ENCODE measurements around the gene PCDHGA2. TPM values are rescaled to one million over a fixed set of nuclear protein-coding genes. Genes with fewer than 3 reads are reported as not detected.

Gene PCDHGA2
- total RNA-seq, 1 donor from 2014 or later = 2.7 TPM

DNA sequence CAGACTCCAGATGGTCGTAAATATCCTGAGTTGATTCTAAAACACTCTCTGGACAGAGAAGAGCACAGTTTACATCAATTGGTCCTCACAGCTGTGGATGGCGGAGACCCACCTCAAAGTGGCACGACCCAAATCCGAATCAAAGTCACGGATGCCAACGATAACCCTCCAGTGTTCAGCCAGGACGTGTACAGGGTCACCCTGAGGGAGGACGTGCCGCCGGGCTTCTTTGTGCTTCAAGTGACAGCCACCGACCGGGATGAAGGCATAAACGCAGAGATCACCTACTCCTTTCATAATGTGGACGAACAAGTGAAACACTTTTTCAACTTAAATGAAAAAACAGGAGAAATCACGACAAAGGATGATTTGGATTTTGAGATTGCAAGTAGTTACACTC, 22.1 kb downstream of the PCDHGA2 start:
- no peak overlapping the region for H3K27ac ChIP-seq
- ATAC-seq = no peak
- peaks cover 34% of the 10 kb centered on the region for H3K27me3 ChIP-seq (ENCODE audit: low read depth)
- H3K36me3 ChIP-seq = no peaks in the 10 kb centered on the region
- H3K9me3 ChIP-seq = peaks cover 78% of the 10 kb centered on the region
- no peak for TF ChIP-seq CTCF (IDR thresholded peaks at IDR 0.05)
- intact Hi-C loops (cut with DNase I) = no loop called here
- H3K4me3 ChIP-seq = no peak overlapping the region
- H3K4me1 ChIP-seq = no peaks in the 10 kb centered on the region
- DNase-seq = no peak

DNA sequence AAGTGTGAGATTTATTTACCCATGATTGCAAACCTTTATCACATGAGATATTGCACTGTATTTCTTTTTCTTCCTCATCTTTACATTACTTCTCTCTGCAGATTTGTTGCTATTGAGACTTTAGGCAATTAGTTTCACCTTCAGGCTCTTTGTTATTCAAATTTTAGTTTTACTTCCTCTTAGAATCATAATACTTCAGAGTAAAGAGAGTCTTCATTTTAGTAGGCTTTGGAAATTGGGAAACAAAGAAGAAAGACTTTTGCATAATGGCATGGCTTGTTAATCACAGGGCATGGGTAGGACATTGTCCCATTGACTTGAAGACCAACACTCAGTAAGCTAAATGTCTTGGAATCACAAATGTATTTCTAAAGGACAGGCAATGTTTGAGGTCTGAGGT, 24.2 kb downstream of the PCDHGA2 start:
- TF ChIP-seq CTCF (IDR thresholded peaks at IDR 0.05) = no peak
- H3K36me3 ChIP-seq = no peaks in the 10 kb centered on the region
- intact Hi-C loops (cut with DNase I) = no loop called here
- peaks cover 80% of the 10 kb centered on the region for H3K9me3 ChIP-seq
- no peak overlapping the region for H3K27ac ChIP-seq
- no peak for ATAC-seq
- no peak for DNase-seq
- H3K4me1 ChIP-seq = no peaks in the 10 kb centered on the region
- no peak overlapping the region for H3K4me3 ChIP-seq
- peaks cover 49% of the 10 kb centered on the region for H3K27me3 ChIP-seq (ENCODE audit: low read depth)

DNA sequence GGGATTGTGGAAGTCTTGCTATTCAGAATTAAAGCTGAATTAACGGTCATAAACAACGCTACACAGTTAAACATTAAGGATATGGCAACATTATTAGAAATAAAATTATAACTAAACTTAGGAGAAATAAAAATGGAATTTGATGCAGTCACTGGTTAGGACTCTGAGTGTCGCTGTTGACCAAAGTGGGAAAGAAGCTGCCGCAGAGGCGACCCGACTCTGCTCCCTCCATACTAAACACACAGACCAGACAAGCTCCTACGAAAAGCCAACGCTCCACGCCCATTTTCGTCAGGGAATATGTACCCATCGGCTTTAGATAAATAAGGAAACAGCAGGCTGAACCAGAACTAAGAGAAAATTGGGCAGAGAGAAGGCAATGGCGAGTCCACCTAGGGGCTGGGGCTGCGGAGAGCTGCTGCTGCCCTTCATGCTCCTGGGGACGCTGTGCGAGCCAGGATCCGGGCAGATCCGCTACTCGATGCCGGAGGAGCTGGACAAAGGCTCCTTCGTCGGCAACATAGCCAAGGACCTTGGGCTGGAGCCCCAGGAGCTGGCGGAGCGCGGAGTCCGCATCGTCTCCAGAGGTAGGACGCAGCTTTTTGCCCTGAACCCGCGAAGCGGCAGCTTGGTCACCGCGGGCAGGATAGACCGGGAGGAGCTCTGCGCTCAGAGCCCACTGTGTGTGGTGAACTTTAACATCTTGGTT, 25.5 kb downstream of the PCDHGA2 start, which contains the start of gene PCDHGA5:
TSS of gene PCDHGA5 (plus strand) at position 211 of the 709 bp plus-strand sequence. CDS start at position 380, 169 bp downstream.
- Histone ChIP-seq H3K4me3 (peak within 1 kb of the TSS; percentile 28), H3K9me3 (peaks cover 79% of the 10 kb centered on the region), H3K36me3 (no peaks in the 10 kb centered on the region), H3K4me1 (no peaks in the 10 kb centered on the region), H3K27me3 (ENCODE audit: low read depth) (peaks cover 49% of the 10 kb centered on the region), H3K27ac (no peak within 1 kb of the TSS)
- TF ChIP-seq CTCF (IDR thresholded peaks at IDR 0.05) = no peak
- intact Hi-C loops (cut with DNase I) = no loop called here
- DNase-seq (no peak), ATAC-seq (no peak)

DNA sequence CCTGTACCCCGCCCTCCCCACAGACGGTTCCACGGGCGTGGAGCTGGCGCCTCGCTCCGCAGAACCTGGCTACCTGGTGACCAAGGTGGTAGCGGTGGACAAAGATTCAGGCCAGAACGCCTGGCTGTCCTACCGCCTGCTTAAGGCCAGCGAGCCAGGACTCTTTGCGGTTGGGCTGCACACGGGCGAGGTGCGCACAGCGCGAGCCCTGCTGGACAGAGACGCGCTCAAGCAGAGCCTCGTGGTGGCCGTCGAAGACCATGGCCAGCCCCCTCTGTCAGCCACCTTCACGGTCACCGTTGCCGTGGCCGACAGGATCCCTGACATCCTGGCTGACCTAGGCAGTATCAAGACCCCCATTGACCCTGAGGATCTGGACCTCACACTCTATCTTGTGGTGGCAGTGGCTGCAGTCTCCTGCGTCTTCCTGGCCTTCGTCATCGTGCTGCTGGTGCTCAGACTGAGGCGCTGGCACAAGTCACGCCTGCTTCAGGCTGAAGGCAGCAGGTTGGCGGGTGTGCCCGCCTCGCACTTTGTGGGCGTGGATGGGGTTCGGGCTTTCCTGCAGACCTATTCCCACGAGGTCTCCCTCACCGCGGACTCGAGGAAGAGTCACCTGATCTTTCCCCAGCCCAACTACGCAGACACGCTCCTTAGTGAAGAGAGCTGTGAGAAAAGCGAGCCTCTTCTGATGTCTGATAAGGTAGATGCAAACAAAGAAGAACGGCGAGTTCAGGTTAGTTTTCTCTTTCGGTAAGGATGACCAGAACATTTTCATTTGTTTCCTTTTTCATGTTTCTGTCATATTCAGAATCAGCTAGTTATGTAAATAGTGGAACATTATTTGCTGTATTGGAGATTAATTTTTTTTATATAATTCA, 27.7 kb downstream of the PCDHGA2 start:
- Histone ChIP-seq H3K4me3 (no peak overlapping the region), H3K4me1 (no peaks in the 10 kb centered on the region), H3K36me3 (no peaks in the 10 kb centered on the region), H3K9me3 (peaks cover 80% of the 10 kb centered on the region), H3K27ac (no peak overlapping the region), H3K27me3 (ENCODE audit: low read depth) (peaks cover 47% of the 10 kb centered on the region)
- no peak for TF ChIP-seq CTCF (IDR thresholded peaks at IDR 0.05)
- no peak for DNase-seq
- intact Hi-C loops (cut with DNase I) = no loop called here
- ATAC-seq = no peak

- Histone ChIP-seq H3K4me1 (no peaks in the 10 kb centered on the region), H3K27ac (no peak within 1 kb of the TSS), H3K27me3 (ENCODE audit: low read depth) (peaks cover 40% of the 10 kb centered on the region), H3K36me3 (no peaks in the 10 kb centered on the region), H3K4me3 (peak within 1 kb of the TSS; percentile 34), H3K9me3 (peaks cover 84% of the 10 kb centered on the region)
- intact Hi-C loops (cut with DNase I) = no loop called here
- no peak for DNase-seq
- peak; percentile 59 to 68 for ATAC-seq
- TF ChIP-seq CTCF (IDR thresholded peaks at IDR 0.05) = no peak
Observed at GRCh38 chr5:141369994-141370848, 31.7 kb downstream of the PCDHGA2 start, which contains the start of gene PCDHGB3. Gene PCDHGB3 (plus strand): TSS chr5:141370242. CDS start chr5:141370395, 153 bp downstream.
